ENCODE results near the gene DCAF12L2.
"Not testable (repeated sequence)": the region's sequence is repeated elsewhere in the genome, so short reads cannot be mapped to it uniquely, and the experiment has no call there.

The DCAF12L2 gene

DNA sequence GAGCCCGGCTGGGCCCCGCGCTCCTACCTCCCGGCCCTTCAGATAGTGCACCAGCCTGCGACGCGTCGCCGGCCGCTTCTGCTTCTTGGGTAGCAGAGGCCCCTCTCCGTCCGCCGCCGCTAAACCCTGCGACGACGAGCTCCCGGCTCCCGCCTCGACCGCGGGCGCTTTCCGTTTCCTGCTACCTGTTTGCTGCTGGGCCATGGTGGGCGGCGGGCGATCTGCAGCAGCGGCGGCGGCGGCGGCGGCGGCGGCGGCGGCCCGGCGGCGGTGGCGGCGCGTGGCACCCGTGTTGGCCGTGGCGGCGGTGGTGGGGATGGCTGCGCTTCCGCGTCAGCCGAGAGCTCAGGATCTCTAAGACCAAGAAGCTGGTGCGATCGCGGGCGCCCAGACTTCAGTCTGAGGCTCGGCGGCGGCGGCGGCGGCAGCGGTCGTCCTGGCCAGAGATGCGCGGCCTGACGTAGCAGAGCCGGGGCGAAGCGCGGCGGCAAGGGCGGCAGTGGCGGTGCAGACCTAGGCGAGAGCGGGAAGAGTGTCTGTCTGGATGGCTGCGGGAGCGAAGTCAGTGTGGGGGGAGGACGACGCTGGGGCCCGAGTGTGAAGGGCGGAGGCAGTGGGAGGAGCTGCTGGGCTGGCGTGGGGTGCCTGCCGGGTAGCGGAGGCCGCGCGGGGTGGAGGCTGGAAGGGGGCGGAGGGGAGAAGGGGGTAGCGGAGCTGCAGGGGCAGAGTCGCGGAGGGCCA lies at the start of gene DCAF12L2:
DCAF12L2 (minus strand) TSS at position 569 of the 741 bp plus-strand sequence; CDS start at position 204, 365 bp downstream.
- H3K4me3 ChIP-seq, result peak within 1 kb of the TSS in 4 of 7 experiments; percentile 15 to 24 (median 20)
- no peak within 1 kb of the TSS for H3K27ac ChIP-seq

- H3K27ac ChIP-seq, result not testable (repeated sequence)
These were observed 24.8 kb upstream of the DCAF12L2 start for GRCh38 chrX:126190888-126191287.

GRCh38 chrX:126177133-126177840 lies 11.2 kb upstream of the DCAF12L2 start:
- no peak overlapping the region for H3K4me3 ChIP-seq
- no peak overlapping the region for H3K27ac ChIP-seq

More at GRCh38 chrX:126190888-126191287, 24.8 kb upstream of the DCAF12L2 start:
- not testable (repeated sequence) for H3K4me3 ChIP-seq

DNA sequence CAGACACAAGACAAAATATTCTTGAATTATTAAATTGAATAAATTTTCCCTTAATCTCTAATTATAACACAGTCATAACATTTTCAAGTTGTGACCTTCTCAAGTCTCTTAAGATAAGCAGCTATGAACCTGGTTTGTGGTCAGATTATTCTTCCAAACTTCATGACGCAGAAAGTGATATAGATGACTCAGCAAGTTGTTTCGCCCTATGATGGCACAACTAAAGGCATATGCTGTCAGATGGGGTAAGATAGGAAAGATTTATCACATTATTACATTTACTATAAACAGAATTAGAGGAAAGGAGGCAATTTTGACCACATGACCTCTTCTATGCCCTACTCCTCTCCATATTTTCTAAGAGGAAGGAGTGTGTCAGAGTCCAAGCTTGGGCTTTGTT lies 4.6 kb upstream of the DCAF12L2 start:
- no peak overlapping the region for H3K27ac ChIP-seq
- H3K4me3 ChIP-seq, result no peak overlapping the region

GRCh38 chrX:126167560-126167959 lies 1.5 kb upstream of the DCAF12L2 start:
- no peak overlapping the region for H3K27ac ChIP-seq
- H3K4me3 ChIP-seq, result no peak overlapping the region

DNA sequence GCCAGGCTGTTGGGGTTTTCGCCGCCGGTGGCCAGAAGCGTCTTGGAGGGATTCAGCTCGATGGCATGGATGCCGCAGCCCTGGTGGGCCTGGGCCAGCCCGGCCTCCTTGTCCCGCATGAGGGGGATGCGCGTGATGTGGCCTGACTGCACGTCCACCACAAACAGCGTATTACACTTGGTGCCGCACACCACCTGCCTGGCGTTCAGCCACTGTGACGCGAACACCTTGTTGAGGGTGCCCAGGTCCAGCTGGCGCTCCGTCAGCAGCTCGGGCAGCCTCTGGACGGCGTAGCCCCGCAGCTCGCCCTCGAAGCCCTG lies 728 bp downstream of the DCAF12L2 start:
- Histone ChIP-seq H3K27ac (no peak overlapping the region), H3K4me3 (peak overlapping the region in 1 of 7 experiments; percentile 24)

DNA sequence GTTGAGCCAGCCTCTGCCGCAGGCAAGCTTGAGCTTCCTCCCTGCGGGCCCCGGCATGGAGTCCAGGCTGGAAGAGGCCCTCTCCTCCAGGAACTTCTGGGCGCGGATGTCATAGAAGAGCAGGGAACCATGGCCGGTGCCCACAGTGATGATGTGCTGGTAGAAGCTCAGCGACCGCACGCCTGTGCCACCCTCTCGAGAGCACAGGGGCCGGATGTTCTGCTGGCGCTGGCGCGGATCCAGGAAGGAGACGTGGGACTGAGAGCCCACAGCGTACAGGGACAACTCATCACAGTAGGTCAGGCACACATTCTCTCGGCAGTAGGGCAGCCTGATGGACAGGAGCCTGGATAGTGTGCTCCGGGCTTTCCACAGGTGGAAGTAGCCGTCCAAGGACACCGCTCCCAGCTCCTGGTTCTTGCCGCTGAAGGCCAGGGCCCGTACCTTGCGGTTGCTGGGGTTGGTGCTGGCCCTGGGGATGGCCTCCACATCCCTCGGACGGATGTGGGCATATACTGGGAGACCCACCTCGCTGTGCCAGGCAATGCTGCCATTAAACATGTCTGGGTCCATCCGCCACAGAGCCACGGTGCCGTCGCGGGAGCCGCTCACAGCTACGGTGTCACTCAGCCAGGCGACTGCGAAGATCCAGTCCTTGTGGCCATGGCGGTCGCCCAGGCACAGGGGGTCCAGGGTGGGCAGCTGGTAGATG lies 1.2 kb downstream of the DCAF12L2 start:
- no peak overlapping the region for H3K4me3 ChIP-seq
- no peak overlapping the region for H3K27ac ChIP-seq

DNA sequence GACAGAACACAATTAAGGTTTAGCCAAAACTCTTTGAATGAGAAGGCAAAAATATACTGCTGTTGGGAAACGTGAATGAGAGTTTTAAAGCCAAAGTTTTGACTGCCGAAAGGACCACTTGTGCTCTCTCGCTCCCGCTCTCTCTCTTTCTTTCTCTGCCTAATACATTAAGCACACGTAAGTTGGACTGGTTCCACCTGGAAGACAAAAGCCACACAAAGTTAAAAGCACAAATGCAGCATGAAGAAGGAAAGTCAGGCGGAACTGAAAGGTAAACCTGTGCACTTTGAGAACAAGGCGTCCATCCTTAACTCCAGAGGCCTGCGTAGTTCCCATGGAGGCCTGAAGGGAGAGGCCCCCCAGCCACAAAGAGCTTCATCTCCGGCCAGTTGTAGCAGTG lies 1.9 kb downstream of the DCAF12L2 start:
- Histone ChIP-seq H3K27ac (no peak overlapping the region), H3K4me3 (no peak overlapping the region)

DNA sequence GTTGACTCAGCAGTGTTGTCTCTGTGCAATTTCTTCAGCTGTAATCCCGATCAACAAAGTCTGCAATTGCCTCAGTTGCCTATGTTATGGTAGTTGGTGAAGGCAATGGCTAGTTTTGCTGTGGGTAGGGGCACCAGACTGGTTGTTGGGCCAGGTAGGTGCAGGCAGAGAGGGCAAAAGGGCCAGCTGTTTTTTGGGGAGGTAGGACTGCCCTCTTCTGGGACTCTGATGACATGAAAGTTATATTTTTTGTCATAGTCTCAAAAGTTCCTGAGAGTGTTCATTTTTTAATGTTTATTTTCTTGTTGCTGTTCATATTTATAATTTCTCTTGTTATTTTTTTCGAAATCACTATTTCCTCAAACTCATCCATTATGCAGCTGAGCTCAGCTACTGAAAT lies 25.1 kb downstream of the DCAF12L2 start:
- Histone ChIP-seq H3K4me3 (no peak overlapping the region), H3K27ac (no peak overlapping the region)

GRCh38 chrX:126137899-126138298 lies 28.2 kb downstream of the DCAF12L2 start:
- H3K4me3 ChIP-seq, result no peak overlapping the region
- no peak overlapping the region for H3K27ac ChIP-seq

DNA sequence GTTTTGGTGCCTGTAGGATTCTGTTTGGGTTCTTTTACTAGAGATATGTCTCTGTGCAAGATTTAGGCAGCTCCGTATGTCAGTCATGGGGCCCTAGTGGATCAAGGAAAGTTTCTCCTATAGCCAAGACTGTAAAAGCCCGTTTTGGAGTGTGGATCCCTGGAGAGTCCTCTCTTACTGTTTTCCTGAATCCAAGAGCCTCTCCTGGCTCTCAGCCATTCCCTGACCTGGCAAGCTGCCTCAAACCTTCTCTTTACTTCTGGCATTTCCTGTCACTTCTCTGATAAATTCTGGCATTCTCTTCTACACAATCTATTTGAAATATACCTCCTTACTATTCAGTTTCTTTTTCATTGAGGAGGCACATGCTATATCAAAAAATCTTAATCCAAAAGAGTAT lies 41.4 kb downstream of the DCAF12L2 start:
- no peak overlapping the region for H3K27ac ChIP-seq

More for the DNA sequence above, 41.4 kb downstream of the DCAF12L2 start:
- H3K4me3 ChIP-seq, result no peak overlapping the region
